Measurements from ENCODE around the gene UFD1.

GRCh38 chr22:19492504-19493174 lies 13.6 kb upstream of the UFD1 start:
- TF ChIP-seq POLR2A (IDR thresholded peaks at IDR 0.05): no peak
- TF ChIP-seq CTCF (IDR thresholded peaks at IDR 0.05): no peak
- no peak for TF ChIP-seq POLR2AphosphoS5 (IDR thresholded peaks at IDR 0.05)
- no peak for TF ChIP-seq EP300 (IDR thresholded peaks at IDR 0.05)
